GM18505 (cell line): ENCODE data around the gene ZXDC.

Experiments used
- ATAC-seq: cut with Tn5 transposase; IDR thresholded peaks from one replicate; pipeline ENCODE4 v1.9.1; 2021; ENCODE audit not compliant: unreplicated experiment
- POLR2A ChIP-seq: IDR thresholded peaks from 4 replicates; pipeline ENCODE4 v1.6.1; 2011; ENCODE audit warnings: borderline replicate concordance; ENCODE audit not compliant: insufficient read depth, insufficient read length; ENCODE audit errors: extremely low read depth

The ZXDC gene

DNA sequence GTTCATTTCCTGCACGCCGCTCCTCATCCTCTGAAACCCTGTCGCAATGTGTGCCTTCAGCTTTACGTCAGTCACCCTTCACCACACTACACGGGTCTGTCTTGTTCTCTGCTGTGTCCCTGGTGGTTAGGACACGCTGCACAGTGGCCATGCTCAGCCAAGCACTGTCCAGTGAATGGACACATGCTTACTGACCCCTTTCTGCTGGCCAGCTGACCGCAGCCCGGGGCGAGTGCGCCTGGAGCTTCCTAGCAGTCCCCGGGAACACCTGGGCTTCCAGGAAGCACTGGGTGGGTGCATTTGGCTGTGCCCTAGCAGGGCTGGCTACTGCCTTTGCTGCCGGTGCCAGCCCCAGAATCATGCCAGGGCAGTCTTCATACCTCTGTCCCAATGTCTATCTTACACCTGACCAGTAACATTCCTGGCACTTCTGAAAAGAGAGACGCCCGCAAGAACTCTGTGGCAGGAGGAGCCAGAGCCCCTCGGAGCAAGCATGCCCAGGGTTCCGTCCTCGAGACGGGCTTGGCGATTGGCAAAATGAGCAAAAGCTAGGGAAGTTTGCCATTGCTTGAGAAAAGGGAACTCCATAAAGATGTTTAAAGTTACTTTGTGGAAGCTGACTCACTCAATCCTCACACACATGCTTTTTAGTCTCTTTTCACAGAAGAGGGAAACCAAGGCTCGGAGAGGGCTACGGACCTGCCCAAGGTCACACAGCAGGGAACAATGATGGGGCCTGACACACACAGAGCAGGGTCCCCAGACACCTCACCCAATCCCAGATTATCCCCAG lies 15.7 kb upstream of the ZXDC start:
- no peak for TF ChIP-seq POLR2A
- no peak for ATAC-seq

DNA sequence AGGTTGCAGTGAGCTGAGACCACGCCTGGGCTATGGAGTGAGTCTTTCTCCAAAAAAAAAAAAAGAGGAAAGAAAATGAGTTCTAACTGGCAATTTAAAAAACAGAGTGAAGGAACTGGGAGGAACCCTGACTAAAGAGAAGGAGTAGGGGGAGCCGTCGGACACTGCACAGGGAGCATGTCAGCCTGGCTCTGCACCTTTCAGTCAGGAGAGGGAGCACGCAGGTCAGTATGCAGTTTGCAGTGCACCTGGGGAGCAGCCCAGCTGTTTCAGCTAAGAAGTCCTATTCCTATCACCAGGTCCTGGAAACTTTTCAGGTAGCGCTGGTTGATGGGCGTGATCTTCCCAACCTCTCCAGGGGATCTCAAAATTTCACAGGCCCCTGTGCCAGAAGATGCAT lies 14.9 kb upstream of the ZXDC start:
- TF ChIP-seq POLR2A = no peak
- no peak for ATAC-seq

- no peak for ATAC-seq
- TF ChIP-seq POLR2A = no peak
Measured at GRCh38 chr3:126488886-126489569, 13.3 kb upstream of the ZXDC start.

- ATAC-seq = no peak
- TF ChIP-seq POLR2A = no peak
Measured at GRCh38 chr3:126488185-126488584, 12.5 kb upstream of the ZXDC start.

DNA sequence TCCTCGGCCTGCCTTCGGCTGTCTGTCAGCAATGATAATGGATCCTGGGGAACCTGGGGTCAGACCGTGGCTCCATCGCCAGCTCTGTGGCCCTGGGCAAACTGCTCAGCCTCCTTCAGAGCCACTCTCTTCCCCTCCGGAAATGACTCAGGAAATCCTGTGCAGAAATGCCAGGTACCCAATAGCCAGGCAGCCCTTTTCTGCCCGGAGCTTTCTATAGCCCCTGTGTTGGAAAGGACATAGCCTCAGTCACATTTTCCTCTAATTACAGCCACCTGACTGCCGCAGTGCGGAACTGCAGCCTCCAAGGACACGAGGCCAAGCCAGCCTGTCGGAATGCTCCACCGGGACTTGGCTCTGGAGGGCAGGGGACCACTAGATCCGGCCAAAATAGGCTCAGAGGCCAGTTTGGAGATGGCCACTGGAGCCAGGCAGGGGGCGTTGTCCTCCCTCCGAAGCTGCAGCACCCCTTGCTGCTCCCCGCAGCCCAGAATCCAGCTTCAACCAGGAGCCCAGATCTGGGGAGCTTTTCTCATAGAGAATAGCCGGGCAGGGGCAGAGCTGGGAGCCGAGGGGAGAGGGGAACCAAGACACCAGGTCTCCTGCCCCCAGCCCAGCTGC lies 11.6 kb upstream of the ZXDC start:
- TF ChIP-seq POLR2A = no peak

DNA sequence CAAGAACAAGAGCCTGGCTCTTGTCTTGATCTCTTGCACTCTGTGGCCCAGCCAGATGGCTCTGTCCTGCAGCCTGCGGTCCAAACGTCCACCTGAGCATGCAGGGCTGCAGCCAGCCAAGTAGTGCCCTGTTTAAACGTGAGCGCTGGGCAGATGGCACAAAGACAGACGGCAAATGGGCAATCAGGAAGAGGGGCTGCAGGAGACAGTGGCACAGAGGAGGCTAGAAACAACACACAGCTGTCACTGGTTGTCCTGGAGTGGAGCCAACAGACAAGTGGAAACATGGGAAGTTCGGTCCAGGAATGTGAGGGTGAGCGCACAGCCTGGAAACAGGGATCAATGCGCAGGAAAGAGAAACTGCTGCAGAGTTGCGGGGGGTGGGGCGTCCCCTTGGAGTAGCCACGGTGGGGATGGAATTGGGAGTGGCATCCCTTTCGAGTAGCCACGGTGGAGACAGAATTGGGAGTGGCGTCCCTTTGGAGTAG lies 10.7 kb upstream of the ZXDC start:
- no peak for ATAC-seq
- no peak for TF ChIP-seq POLR2A

More for the DNA sequence above, 11.6 kb upstream of the ZXDC start:
- no peak for ATAC-seq

- ATAC-seq = no peak
- TF ChIP-seq POLR2A = no peak
Measured at GRCh38 chr3:126485956-126486355, 10.3 kb upstream of the ZXDC start.

GRCh38 chr3:126485176-126485897 lies 9.6 kb upstream of the ZXDC start:
- ATAC-seq = no peak
- no peak for TF ChIP-seq POLR2A

DNA sequence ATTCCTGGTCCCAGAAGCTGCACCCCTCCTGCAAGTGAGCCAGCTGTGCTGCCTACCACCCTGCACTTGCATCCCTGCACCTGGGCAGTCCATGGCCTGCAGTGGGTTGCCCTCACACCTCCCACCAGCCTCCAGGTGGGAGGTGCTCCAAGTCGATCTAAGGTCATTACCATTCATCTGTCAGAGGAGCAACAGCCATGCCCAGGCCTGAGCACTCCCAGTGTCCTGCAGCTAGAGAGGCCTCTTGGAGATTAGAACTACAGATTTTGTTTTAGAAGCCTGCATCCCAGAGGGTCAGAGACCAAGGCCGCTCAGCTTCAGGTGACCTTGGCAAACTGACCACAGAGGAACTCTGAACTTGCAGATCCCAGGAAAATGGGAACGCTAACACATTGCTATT lies 9.0 kb upstream of the ZXDC start:
- no peak for TF ChIP-seq POLR2A
- no peak for ATAC-seq

GRCh38 chr3:126484148-126484547 lies 8.5 kb upstream of the ZXDC start:
- no peak for TF ChIP-seq POLR2A
- ATAC-seq = no peak

DNA sequence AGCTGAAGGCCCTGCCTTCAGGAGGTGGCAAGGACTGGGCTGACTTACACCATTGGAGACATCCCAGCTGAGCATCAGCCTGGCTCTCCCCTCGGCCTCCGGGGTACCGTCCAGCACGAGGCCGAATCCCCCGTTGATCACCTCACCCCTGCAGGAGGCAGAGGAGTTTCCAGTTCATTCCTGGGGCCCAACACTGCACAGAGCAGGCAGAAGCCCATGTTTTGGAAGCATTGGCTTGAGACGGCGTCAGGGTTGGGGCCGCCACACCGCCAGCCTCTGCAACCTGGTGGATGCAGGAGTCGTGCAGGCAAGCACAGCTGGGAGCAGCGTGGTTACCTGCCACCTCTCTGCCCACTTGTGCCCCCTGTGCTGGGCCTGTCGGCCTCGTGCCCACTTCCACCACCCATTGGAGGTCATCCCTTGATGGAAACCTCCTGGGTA lies 7.7 kb upstream of the ZXDC start:
- no peak for TF ChIP-seq POLR2A
- no peak for ATAC-seq

- ATAC-seq = no peak
Measured at GRCh38 chr3:126482503-126483255, 7.0 kb upstream of the ZXDC start.

More at GRCh38 chr3:126482503-126483255, 7.0 kb upstream of the ZXDC start:
- no peak for TF ChIP-seq POLR2A
